ENCODE data around the gene UBE2J2.
"Not testable (repeated sequence)": the region's sequence is repeated elsewhere in the genome, so short reads cannot be mapped to it uniquely, and the experiment has no call there.

UBE2J2 gene

GRCh38 chr1:1250786-1251284, 22.8 kb downstream of the UBE2J2 start:
- Histone ChIP-seq H3K27ac (no peak overlapping the region), H3K4me2 (ENCODE audit: low read length) (no peak overlapping the region), H3K4me3 (ENCODE audit: low read depth, low read length) (no peak overlapping the region), H3K36me3 (ENCODE audit: control insufficient read depth, insufficient read depth, low read length) (no peaks in the 10 kb centered on the region), H2AFZ (no peak overlapping the region), H3K9ac (no peak overlapping the region), H3K9me3 (ENCODE audit: control insufficient read depth, low read length) (no peaks in the 10 kb centered on the region), H3K27me3 (ENCODE audit: control insufficient read depth, insufficient read depth, low read length) (no peaks in the 10 kb centered on the region), H3K4me1 (no peaks in the 10 kb centered on the region), H3K79me2 (no peaks in the 10 kb centered on the region)
- TF ChIP-seq CTCF (IDR thresholded peaks at IDR 0.05) = no peak

GRCh38 chr1:1248009-1248913, 25.4 kb downstream of the UBE2J2 start:
- H3K9ac ChIP-seq; H3K4me2 ChIP-seq (ENCODE audit: low read length); H3K9me3 ChIP-seq (ENCODE audit: control insufficient read depth, low read length); H3K79me2 ChIP-seq; H3K4me3 ChIP-seq (ENCODE audit: low read depth, low read length); H3K27ac ChIP-seq; H2AFZ ChIP-seq; H3K27me3 ChIP-seq (ENCODE audit: control insufficient read depth, insufficient read depth, low read length); H3K36me3 ChIP-seq (ENCODE audit: control insufficient read depth, insufficient read depth, low read length); H3K4me1 ChIP-seq: not testable (repeated sequence)

GRCh38 chr1:1247341-1247913, 26.2 kb downstream of the UBE2J2 start:
- no peak overlapping the region for H2AFZ ChIP-seq
- no peaks in the 10 kb centered on the region for H3K4me1 ChIP-seq
- no peaks in the 10 kb centered on the region for H3K36me3 ChIP-seq (ENCODE audit: control insufficient read depth, insufficient read depth, low read length)
- no peak overlapping the region for H3K4me2 ChIP-seq (ENCODE audit: low read length)
- no peaks in the 10 kb centered on the region for H3K9me3 ChIP-seq (ENCODE audit: control insufficient read depth, low read length)
- TF ChIP-seq CTCF (IDR thresholded peaks at IDR 0.05) = no peak
- no peak overlapping the region for H3K27ac ChIP-seq
- H3K27me3 ChIP-seq (ENCODE audit: control insufficient read depth, insufficient read depth, low read length) = no peaks in the 10 kb centered on the region
- no peaks in the 10 kb centered on the region for H3K79me2 ChIP-seq
- no peak overlapping the region for H3K4me3 ChIP-seq (ENCODE audit: low read depth, low read length)
- no peak overlapping the region for H3K9ac ChIP-seq

GRCh38 chr1:1246577-1247340, 26.9 kb downstream of the UBE2J2 start, which contains the start of gene C1QTNF12:
C1QTNF12 (minus strand) TSS chr1:1246722; CDS start chr1:1246690, 32 bp downstream.
- Histone ChIP-seq H2AFZ (no peak within 1 kb of the TSS), H3K4me2 (ENCODE audit: low read length) (no peak within 1 kb of the TSS), H3K9me3 (ENCODE audit: control insufficient read depth, low read length) (no peaks in the 10 kb centered on the region), H3K36me3 (ENCODE audit: control insufficient read depth, insufficient read depth, low read length) (no peaks in the 10 kb centered on the region), H3K9ac (no peak within 1 kb of the TSS), H3K4me3 (ENCODE audit: low read depth, low read length) (no peak within 1 kb of the TSS), H3K27ac (no peak within 1 kb of the TSS), H3K79me2 (no peaks in the 10 kb centered on the region), H3K4me1 (no peaks in the 10 kb centered on the region), H3K27me3 (ENCODE audit: control insufficient read depth, insufficient read depth, low read length) (no peaks in the 10 kb centered on the region)
- TF ChIP-seq CTCF (IDR thresholded peaks at IDR 0.05) = no peak

Measured in parathyroid adenoma (tissue), 2 donors.